GM15510 (cell line): ENCODE data around the gene AFDN.

Experiments
- POLR2A ChIP-seq: IDR thresholded peaks from 3 replicates; pipeline ENCODE4 v1.6.1; 2011; ENCODE audit warnings: borderline replicate concordance; ENCODE audit not compliant: insufficient read length; ENCODE audit errors: extremely low read depth

Gene AFDN

DNA sequence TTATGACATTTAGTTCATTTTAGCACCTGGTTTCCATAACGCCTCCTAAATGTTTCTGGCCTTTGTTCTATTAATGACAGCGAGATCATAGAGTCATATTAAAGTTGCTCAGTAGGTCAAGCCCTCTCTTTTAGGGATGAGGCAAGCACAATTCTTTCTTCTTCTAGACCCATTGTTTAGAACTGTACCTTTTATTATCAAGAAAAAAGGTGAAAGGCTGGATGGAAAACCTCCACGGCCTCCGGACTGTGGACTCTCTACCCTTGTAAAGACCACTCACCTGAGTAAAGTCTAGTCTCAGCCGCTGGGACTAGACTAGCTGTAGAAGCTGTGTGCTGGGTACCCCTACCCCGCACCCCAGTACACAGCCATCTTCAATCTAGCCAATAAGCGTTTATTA, 6.0 kb upstream of the AFDN start:
- no peak for TF ChIP-seq POLR2A

DNA sequence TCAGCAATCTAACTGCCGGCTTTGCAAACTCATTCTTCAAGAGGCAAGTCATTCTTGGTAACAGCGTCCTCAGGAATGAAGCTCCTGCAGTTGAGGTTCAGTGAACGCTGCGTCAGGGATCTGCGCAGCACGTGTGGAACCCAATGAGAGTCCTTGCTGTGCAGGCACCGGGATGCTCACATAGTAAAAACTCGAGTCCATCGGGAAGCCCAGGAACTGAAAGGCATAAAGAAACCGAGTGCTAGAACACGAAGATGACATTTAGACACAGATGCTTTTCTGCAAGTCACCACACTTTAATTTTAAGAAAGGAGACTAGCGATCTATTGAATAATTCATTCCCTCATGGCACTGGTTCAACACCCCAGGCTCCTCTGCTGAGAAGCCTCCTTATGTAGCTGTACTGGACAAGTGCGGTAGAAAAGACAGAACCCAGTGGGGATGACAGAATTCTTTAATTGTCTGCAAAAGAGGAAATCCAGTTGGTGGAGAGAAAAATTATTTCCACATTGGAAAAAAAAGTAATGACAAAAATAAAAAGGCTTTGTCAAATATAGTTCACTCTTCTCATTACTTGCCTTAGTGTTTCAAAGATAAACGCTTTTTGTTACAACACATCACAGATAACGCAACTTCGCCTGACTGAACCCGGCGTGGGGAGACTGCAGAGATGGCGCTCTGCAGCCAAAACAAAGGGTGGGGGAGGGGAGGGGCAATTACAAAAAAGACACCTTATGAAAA, 1.9 kb upstream of the AFDN start:
- no peak for TF ChIP-seq POLR2A

DNA sequence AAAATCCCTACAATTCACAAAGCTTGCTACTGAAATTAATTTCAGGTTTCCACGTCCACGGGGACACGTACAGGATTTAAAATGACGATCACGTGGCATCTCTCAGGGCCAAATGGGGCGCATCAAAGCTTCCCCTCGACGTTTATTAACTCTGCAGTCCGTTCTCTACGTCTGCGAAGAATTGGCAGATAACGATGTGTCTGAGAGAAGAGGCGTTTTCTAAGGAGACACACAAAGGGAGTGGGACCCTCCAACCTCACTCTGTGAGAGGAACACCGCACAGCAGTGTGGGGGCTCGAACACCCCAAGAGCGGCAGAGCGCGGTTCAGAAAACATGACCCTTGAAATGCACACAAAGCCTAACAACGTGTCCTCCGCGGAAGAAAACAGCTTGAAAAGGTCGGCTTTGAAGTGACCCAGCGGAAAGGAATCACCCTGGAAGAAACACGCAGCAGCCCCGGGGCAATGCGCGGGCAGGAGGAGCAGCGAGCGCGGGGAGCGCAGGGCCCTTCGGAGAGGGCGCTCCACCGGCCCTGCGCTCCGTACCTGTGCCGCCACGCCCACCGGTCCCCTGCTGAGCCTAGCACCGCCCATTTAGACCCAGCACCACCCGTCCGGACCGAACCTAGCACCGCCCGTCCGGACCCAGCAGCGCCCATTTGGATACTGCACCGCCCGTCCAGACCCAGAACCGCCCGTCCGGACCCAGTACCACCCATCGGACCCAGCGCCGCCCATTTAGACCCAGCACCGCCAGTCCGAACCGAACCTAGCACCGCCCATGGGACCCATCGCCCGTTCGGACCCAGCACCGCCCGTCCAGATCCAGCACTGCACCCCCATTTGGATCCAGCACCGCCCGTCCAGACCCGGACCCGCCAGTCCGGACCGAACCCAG, 1.1 kb upstream of the AFDN start:
- no peak for TF ChIP-seq POLR2A

DNA sequence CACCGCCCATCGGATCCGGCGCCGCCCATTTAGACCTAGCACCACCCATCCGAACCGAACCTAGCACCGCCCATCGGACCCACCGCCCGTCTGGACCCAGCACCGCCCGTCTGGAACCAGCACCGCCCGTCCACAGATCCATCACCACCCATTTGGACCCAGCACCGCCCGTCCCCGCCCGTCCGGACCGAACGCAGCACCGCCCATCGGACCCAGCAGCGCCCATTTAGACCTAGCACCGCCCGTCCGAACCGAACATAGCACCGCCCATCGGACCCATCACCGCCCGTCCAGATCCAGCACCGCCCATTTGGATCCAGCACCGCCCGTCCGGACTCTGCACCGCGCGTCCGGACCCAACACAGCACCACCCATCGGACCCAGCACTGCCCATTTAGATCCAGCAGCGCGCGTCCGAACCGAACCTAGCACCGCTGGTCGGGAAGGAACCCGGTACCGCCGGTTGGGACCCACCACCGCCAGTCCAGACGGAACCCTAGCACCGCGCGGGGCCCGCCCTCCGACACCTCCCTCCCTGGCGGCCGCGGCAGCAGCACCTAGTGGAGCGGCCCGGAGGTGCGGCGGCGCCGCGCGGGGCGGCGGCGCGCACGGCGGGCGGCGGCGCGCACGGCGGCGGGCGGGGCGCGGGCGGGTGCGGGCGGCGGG, 348 bp upstream of the AFDN start:
- no peak for TF ChIP-seq POLR2A

DNA sequence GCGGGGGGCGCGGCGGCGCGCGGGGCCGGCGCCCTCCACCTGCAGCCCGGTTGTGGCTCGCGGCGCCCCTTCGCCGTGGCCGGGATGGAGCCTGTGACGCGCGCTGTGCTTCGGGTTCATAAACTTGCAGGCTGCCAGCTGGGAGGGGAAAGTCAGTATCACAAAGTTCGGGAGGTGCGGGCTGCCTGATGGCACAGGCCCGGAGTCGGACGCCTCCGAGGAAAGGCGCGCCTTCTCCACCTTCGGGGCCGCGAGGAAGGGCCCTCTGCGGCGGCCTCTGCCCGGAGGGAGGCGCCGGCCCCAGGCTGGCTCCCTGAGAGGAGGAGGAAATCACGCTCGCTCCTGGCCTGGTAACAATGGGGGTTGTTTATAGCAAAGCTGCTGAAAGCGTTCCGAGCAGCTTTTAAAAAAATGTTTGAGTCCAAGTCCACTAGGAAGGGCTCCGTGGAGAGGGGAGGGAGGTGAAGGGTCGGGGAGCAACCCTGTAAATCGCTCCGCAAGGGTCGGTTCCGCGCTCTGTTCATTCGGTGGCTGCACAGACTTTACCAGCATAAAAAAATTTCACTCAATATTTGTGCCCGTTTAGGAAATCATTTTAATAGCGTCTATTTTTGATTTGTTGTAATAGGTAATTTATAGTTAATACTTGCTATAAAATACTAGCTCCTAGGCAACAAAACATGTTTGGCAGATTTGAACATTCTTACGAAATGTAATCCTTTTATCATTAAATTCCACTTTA, 1.0 kb downstream of the AFDN start:
- TF ChIP-seq POLR2A: no peak

DNA sequence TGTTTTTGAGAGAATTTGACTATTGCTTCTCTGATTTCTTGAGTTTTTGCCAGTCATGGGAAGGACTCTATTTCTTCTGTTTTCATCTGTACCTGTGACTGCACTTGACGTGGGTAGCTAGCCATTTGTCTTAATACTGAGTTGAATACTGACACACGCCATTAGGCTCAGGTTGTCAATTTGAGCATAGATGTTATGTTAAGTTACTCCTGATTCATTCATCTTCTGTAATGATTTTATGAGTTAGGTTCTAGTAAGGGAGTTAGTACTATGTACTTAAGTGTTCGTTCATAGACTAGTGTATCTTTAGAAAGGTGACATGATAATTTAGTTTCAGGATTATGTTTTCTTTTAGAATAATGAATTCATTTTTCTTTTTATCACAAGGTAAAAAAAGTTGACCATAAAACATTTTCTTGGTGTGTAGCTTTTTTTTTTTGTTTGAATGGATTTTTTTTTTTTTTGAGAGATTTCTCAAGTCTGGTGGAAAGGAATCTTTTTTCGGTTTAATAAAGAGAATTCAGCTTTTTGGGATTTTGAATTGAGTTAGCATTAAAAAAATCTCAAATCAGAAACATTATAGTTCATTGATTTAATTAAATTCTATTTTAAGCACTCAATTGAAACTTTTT, 1.7 kb downstream of the AFDN start:
- no peak for TF ChIP-seq POLR2A

- no peak for TF ChIP-seq POLR2A
Measured at GRCh38 chr6:167829513-167829912, 2.8 kb downstream of the AFDN start.

GRCh38 chr6:167831281-167831828, 4.6 kb downstream of the AFDN start:
- no peak for TF ChIP-seq POLR2A

- TF ChIP-seq POLR2A: no peak
Measured at GRCh38 chr6:167832497-167833395, 6.0 kb downstream of the AFDN start.

DNA sequence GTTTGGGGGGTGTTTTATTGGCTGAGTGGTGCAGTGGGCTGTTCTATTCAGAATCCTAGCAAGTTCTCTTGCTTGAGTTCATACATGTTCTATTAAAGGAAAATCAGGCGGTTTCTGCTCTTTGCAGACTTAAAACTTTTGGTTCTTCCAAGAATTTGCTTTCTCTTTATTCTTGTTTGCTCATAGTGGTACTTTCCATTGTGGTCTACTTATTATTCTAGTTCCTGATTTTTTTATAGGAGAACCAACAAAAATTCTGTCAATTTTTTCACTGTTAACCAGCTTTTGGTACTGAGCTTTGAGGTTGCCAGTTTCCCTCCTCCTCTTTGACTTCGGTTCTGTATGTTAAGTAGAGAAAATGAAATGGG, 6.7 kb downstream of the AFDN start:
- no peak for TF ChIP-seq POLR2A

DNA sequence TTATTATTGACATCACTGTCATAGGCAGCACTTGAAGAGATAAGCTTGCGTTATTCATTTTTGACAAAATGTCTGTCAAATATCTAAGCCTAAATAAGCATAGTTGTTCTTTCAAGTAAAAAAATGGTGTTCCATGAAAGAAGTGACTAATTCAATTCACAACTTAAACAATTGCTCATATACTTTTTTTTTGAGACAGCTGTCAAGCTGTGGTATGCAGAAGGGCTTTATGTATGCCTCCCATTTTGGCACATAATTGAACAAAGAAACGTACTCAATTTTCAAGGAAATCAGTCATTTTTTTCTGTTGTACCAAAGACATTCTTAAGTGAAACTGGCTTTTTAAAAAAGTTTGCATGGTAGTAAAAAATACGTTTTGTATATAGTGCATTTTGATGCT, 8.5 kb downstream of the AFDN start:
- TF ChIP-seq POLR2A: no peak

GRCh38 chr6:167836721-167837120, 10.0 kb downstream of the AFDN start:
- no peak for TF ChIP-seq POLR2A

GRCh38 chr6:167838207-167838748, 11.6 kb downstream of the AFDN start:
- TF ChIP-seq POLR2A: no peak
